ENCODE data around the gene FCN1.

FCN1 gene

GRCh38 chr9:134877541-134877940 is 40.2 kb downstream of the FCN1 start:
- Histone ChIP-seq H3K4me1 (no peaks in the 10 kb centered on the region), H3K9me3 (no peaks in the 10 kb centered on the region), H3K36me3 (no peaks in the 10 kb centered on the region), H3K27me3 (peaks cover 0 to 12% of the 10 kb centered on the region in 2 donors), H3K27ac (no peak overlapping the region), H3K4me3 (no peak overlapping the region)
- intact Hi-C loops (cut with DNase I; ENCODE audit: low total_unique reads): no loop called here
- TF ChIP-seq, protein P1, sequence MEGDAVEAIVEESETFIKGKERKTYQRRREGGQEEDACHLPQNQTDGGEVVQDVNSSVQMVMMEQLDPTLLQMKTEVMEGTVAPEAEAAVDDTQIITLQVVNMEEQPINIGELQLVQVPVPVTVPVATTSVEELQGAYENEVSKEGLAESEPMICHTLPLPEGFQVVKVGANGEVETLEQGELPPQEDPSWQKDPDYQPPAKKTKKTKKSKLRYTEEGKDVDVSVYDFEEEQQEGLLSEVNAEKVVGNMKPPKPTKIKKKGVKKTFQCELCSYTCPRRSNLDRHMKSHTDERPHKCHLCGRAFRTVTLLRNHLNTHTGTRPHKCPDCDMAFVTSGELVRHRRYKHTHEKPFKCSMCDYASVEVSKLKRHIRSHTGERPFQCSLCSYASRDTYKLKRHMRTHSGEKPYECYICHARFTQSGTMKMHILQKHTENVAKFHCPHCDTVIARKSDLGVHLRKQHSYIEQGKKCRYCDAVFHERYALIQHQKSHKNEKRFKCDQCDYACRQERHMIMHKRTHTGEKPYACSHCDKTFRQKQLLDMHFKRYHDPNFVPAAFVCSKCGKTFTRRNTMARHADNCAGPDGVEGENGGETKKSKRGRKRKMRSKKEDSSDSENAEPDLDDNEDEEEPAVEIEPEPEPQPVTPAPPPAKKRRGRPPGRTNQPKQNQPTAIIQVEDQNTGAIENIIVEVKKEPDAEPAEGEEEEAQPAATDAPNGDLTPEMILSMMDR (IDR thresholded peaks at IDR 0.05): no peak
- DNase-seq: no peak

GRCh38 chr9:134875371-134875770 is 42.3 kb downstream of the FCN1 start:
- Histone ChIP-seq H3K27me3 (peaks cover 0 to 15% of the 10 kb centered on the region in 2 donors), H3K4me1 (no peaks in the 10 kb centered on the region), H3K4me3 (no peak overlapping the region), H3K9me3 (no peaks in the 10 kb centered on the region), H3K36me3 (no peaks in the 10 kb centered on the region), H3K27ac (no peak overlapping the region)
- intact Hi-C loops (cut with DNase I; ENCODE audit: low total_unique reads): no loop called here
- TF ChIP-seq, protein P1 (IDR thresholded peaks at IDR 0.05): no peak
- DNase-seq: no peak

- intact Hi-C loops (cut with DNase I; ENCODE audit: low total_unique reads): no loop called here
- Histone ChIP-seq H3K27ac (no peak overlapping the region), H3K4me1 (no peaks in the 10 kb centered on the region), H3K27me3 (peaks cover 0 to 21% of the 10 kb centered on the region in 2 donors), H3K36me3 (no peaks in the 10 kb centered on the region), H3K9me3 (no peaks in the 10 kb centered on the region), H3K4me3 (no peak overlapping the region)
- TF ChIP-seq, protein P1 (IDR thresholded peaks at IDR 0.05): no peak
- DNase-seq: no peak
Measured at GRCh38 chr9:134872482-134873231, 45.1 kb downstream of the FCN1 start.

- H3K27ac ChIP-seq: no peak overlapping the region
- no peaks in the 10 kb centered on the region for H3K9me3 ChIP-seq
- DNase-seq: no peak
- TF ChIP-seq, protein P1 (IDR thresholded peaks at IDR 0.05): no peak
- H3K4me3 ChIP-seq: no peak overlapping the region
- peaks cover 0 to 21% of the 10 kb centered on the region in 2 donors for H3K27me3 ChIP-seq
- no peaks in the 10 kb centered on the region for H3K36me3 ChIP-seq
- no peaks in the 10 kb centered on the region for H3K4me1 ChIP-seq
- intact Hi-C loops (cut with DNase I; ENCODE audit: low total_unique reads): no loop called here
Measured at GRCh38 chr9:134871697-134872340, 45.9 kb downstream of the FCN1 start.

DNA sequence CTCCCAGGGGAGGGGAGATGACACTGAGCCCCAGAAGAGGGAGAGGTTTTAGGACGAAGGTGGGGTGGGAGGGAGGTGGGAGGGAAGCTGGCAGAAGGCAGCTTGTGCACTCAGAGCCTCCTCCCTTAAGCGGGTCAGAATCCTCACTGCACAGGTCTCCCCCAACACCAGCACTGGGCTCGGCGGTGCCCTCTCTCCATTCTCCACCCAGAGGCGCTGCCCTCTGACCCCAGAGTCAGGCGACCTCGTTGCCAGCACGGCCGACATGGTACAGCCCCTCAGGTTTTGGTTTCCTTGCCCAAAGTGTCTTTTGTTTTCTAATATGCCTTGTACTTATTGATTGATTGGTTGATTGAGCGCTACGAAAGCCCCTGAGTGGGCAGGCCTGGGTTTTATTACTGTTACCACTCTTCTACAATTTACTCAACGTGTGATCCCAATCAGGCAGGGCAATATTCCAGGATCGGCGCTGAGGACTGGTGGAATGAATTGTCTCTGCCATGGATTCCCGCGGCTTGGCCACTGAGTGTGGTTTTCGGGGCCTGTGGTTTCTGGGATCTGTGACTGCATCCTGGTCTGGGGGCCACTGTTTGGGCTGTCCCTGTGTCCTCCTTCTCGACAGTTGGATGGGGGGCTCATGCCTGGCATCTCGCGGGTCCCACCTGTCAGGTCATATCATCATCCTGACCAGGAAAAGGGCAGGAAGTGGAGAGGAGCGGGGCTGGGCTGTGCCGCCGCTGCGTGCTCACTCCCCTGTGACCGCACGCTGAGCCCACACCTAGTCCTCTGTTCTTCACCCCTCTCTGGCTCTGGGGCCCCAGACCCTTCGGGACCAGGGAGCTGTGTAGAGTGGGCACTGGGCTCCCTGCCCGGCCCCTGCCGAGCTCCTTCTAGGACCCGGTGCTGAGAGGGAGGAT is 46.7 kb downstream of the FCN1 start:
- intact Hi-C loops (cut with DNase I; ENCODE audit: low total_unique reads): no loop called here
- H3K4me1 ChIP-seq: no peaks in the 10 kb centered on the region
- H3K27ac ChIP-seq: no peak overlapping the region
- no peaks in the 10 kb centered on the region for H3K36me3 ChIP-seq
- H3K27me3 ChIP-seq: peaks cover 0 to 21% of the 10 kb centered on the region in 2 donors
- H3K9me3 ChIP-seq: no peaks in the 10 kb centered on the region
- no peak overlapping the region for H3K4me3 ChIP-seq
- TF ChIP-seq, protein P1 (IDR thresholded peaks at IDR 0.05): no peak
- peak in 1 of 2 donors; percentile 50 for DNase-seq

All from tibial artery (tissue), 4 donors.